ENCODE measurements around the gene PASK.

Gene PASK

DNA sequence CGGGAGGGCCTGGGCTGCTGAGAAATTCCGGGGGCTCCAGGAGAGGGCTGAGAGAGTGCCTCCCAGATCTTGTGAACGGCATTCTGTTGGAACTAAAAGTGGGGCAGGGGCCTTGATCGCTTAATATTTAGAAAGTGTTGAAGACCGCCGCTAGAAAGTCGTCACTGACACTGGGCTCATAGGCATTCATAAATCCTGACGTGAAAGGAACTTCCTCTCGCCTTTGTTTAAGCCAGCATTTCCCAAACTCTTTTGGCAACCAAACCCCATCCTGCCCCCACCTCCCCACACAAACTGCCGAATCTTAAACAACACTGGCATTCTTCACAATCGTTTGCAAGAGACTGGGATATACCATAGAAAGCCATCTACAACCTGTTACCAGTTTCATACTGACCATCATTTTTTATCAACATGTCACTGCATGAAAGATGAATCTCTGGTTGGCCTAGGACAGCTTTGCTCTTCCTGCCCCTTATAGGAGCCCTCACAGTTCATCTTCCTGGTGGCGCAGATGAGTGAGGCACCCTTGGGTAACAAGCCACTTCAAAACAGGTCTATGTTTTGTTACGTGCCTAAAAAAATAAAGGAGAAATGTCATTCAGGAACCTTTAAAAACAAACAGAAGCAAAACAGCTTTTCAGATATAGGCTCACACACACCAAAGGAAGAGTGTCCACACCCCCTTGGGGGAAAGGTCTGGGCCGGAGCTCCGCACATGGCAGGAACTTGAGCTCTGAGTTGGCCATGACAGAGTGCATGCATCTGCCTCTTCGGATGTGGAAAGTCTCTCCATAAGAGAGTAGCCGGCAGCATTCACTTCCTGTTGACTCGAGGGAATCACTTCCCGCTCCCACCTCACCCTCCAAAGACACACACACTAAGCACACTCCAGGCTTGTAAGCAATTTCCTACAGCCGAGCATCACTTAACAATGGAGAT, 60.2 kb downstream of the PASK start:
- Histone ChIP-seq H3K4me3 (no peak overlapping the region), H3K27ac (no peak overlapping the region), H3K9me3 (ENCODE audit: low read depth, low read length) (peaks cover 4% of the 10 kb centered on the region; the same call in 1 of the 2 replicates), H3K9ac (ENCODE audit: insufficient read length) (no peak overlapping the region), H3K36me3 (ENCODE audit: insufficient read depth, low read length) (peaks cover 44% of the 10 kb centered on the region)
- no peak for DNase-seq (ENCODE audit: low read depth, low spot score)
- TF ChIP-seq POLR2AphosphoS5 (IDR thresholded peaks at IDR 0.05; ENCODE audit: borderline replicate concordance, low read depth, low read length) (no peak), EZH2 (IDR thresholded peaks at IDR 0.05) (no peak), FOXP2 (optimal IDR thresholded peaks at IDR 0.05; ENCODE audit: control extremely low read depth, extremely low read length, insufficient read depth) (no peak)

- no peak for TF ChIP-seq POLR2AphosphoS5 (IDR thresholded peaks at IDR 0.05; ENCODE audit: borderline replicate concordance, low read depth, low read length)
- no peak for TF ChIP-seq FOXP2 (optimal IDR thresholded peaks at IDR 0.05; ENCODE audit: control extremely low read depth, extremely low read length, insufficient read depth)
- TF ChIP-seq EZH2 (IDR thresholded peaks at IDR 0.05) = no peak
- Histone ChIP-seq H3K27ac (no peak overlapping the region), H3K4me3 (no peak overlapping the region), H3K36me3 (ENCODE audit: insufficient read depth, low read length) (peaks cover 44% of the 10 kb centered on the region), H3K9me3 (ENCODE audit: low read depth, low read length) (peaks cover 4% of the 10 kb centered on the region; the same call in 1 of the 2 replicates), H3K9ac (ENCODE audit: insufficient read length) (no peak overlapping the region)
- DNase-seq (ENCODE audit: low read depth, low spot score) = no peak
These were observed 60.9 kb downstream of the PASK start for GRCh38 chr2:241088376-241088775.

DNA sequence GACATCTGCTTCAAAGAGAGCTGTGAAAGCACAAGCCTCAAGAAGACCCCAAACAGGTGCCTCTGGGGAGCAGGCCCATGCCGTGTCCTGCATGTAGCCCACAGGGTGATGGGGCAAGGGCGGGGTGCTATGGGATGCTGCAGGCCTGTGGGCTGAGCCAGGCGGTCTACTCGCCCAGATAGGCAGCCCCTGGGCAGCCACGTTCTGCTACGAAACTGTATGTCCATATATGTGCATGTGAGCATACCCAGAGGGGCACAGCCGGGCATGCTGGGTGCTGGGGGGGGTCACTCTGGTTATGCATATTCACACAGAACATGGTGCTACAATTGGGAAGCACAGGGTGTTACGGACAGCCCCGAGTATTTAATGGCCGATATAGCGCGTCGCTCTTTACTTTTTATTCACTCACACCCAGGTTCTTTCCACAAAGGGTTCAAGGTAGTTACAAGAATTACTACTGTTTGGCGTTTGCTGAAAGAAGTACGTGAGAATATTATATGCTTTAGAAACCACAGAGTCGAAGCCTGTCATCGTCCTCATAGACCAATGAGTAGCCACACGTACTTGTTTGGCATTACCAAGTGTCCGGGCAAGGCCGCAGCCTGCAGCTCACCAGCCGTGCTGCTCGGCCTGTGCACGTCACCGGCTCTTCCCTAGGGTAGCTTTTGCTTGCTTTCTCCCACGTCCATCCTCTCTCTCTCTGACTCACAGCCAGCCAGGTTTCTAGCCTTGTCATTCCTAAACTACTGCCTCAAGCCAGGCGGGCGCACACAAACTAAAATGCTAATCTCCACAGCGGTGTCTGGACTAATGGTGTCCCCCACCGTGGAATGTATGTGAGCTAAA, 61.6 kb downstream of the PASK start:
- peaks cover 37% of the 10 kb centered on the region for H3K36me3 ChIP-seq (ENCODE audit: insufficient read depth, low read length)
- no peak overlapping the region for H3K4me3 ChIP-seq
- no peak overlapping the region for H3K9ac ChIP-seq (ENCODE audit: insufficient read length)
- peaks cover 4% of the 10 kb centered on the region; the same call in 1 of the 2 replicates for H3K9me3 ChIP-seq (ENCODE audit: low read depth, low read length)
- no peak overlapping the region for H3K27ac ChIP-seq
- TF ChIP-seq FOXP2 (optimal IDR thresholded peaks at IDR 0.05; ENCODE audit: control extremely low read depth, extremely low read length, insufficient read depth) = no peak
- TF ChIP-seq EZH2 (IDR thresholded peaks at IDR 0.05) = no peak
- TF ChIP-seq POLR2AphosphoS5 (IDR thresholded peaks at IDR 0.05; ENCODE audit: borderline replicate concordance, low read depth, low read length) = no peak
- no peak for DNase-seq (ENCODE audit: low read depth, low spot score)

GRCh38 chr2:241084856-241085444, 64.3 kb downstream of the PASK start:
- Histone ChIP-seq H3K4me3 (no peak overlapping the region), H3K9ac (ENCODE audit: insufficient read length) (no peak overlapping the region), H3K9me3 (ENCODE audit: low read depth, low read length) (peaks cover 4% of the 10 kb centered on the region; the same call in 1 of the 2 replicates), H3K36me3 (ENCODE audit: insufficient read depth, low read length) (peaks cover 34% of the 10 kb centered on the region), H3K27ac (no peak overlapping the region)
- DNase-seq (ENCODE audit: low read depth, low spot score) = no peak
- TF ChIP-seq POLR2AphosphoS5 (IDR thresholded peaks at IDR 0.05; ENCODE audit: borderline replicate concordance, low read depth, low read length) (no peak), FOXP2 (optimal IDR thresholded peaks at IDR 0.05; ENCODE audit: control extremely low read depth, extremely low read length, insufficient read depth) (no peak), EZH2 (IDR thresholded peaks at IDR 0.05) (no peak)

GRCh38 chr2:241083091-241083415, 66.2 kb downstream of the PASK start:
- no peak for DNase-seq (ENCODE audit: low read depth, low spot score)
- Histone ChIP-seq H3K9ac (ENCODE audit: insufficient read length) (no peak overlapping the region), H3K36me3 (ENCODE audit: insufficient read depth, low read length) (peaks cover 19% of the 10 kb centered on the region), H3K27ac (no peak overlapping the region), H3K4me3 (no peak overlapping the region), H3K9me3 (ENCODE audit: low read depth, low read length) (peaks cover 4% of the 10 kb centered on the region; the same call in 1 of the 2 replicates)
- TF ChIP-seq EZH2 (IDR thresholded peaks at IDR 0.05) = no peak
- no peak for TF ChIP-seq FOXP2 (optimal IDR thresholded peaks at IDR 0.05; ENCODE audit: control extremely low read depth, extremely low read length, insufficient read depth)
- no peak for TF ChIP-seq POLR2AphosphoS5 (IDR thresholded peaks at IDR 0.05; ENCODE audit: borderline replicate concordance, low read depth, low read length)

DNA sequence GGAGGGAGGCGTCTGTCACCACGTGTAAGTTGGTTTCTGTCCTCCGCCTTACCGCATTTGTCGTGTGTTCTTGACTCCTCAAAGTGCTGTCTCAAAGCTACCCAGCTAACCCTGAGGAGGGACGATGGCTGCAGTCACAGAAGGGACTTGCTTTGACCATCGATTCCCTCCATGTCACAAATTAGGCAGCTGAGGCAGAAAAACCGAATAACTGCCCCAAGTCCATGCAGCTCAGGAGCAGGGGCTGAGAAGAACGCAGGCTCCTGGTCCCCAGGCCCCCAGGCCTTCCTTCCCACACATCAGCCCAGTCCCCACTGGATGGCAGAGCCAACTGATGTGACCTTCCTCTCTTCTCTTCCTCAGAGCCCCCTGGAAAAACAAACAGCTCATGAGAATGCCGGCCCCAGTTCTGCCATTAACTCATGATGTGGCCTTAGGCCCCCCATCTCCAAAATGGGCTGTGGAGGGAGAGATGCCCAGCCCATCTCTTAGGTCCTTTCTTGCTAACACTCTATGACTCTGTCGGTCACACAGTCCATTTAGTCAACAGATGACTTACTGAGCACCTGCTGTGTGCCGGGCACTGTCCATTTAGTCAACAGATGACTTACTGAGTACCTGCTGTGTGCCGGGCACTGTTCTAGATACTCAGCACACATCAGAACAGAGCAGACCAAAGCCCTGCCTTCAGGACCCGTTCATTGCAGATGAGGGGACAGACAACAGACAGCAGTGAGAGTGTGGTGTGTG, 66.8 kb downstream of the PASK start:
- H3K4me3 ChIP-seq = no peak overlapping the region
- H3K9me3 ChIP-seq (ENCODE audit: low read depth, low read length) = peaks cover 4% of the 10 kb centered on the region; the same call in 1 of the 2 replicates
- no peak overlapping the region for H3K9ac ChIP-seq (ENCODE audit: insufficient read length)
- H3K27ac ChIP-seq = no peak overlapping the region
- peaks cover 13% of the 10 kb centered on the region for H3K36me3 ChIP-seq (ENCODE audit: insufficient read depth, low read length)
- no peak for DNase-seq (ENCODE audit: low read depth, low spot score)
- TF ChIP-seq EZH2 (IDR thresholded peaks at IDR 0.05) = no peak
- no peak for TF ChIP-seq FOXP2 (optimal IDR thresholded peaks at IDR 0.05; ENCODE audit: control extremely low read depth, extremely low read length, insufficient read depth)
- no peak for TF ChIP-seq POLR2AphosphoS5 (IDR thresholded peaks at IDR 0.05; ENCODE audit: borderline replicate concordance, low read depth, low read length)

GRCh38 chr2:241081643-241082340, 67.5 kb downstream of the PASK start:
- H3K27ac ChIP-seq = no peak overlapping the region
- H3K4me3 ChIP-seq = no peak overlapping the region
- H3K36me3 ChIP-seq (ENCODE audit: insufficient read depth, low read length) = peaks cover 7% of the 10 kb centered on the region
- no peak for DNase-seq (ENCODE audit: low read depth, low spot score)
- H3K9me3 ChIP-seq (ENCODE audit: low read depth, low read length) = peaks cover 4% of the 10 kb centered on the region; the same call in 1 of the 2 replicates
- TF ChIP-seq POLR2AphosphoS5 (IDR thresholded peaks at IDR 0.05; ENCODE audit: borderline replicate concordance, low read depth, low read length) = no peak
- TF ChIP-seq EZH2 (IDR thresholded peaks at IDR 0.05) = no peak
- no peak for TF ChIP-seq FOXP2 (optimal IDR thresholded peaks at IDR 0.05; ENCODE audit: control extremely low read depth, extremely low read length, insufficient read depth)
- H3K9ac ChIP-seq (ENCODE audit: insufficient read length) = no peak overlapping the region
